HEK293 (cell line): ENCODE measurements around the gene TMEM167B.
A peak's percentile ranks its signal among the peaks of the same experiment; 100 is the strongest.

Experiments
- KLF16 ChIP-seq: fragments of 450-650 bp; formaldehyde crosslinking; IDR thresholded peaks from 2 replicates; pipeline ENCODE4 v1.5.1; 2017; ENCODE audit warnings: missing biosample characterization, missing genetic modification characterization
- SCRT2 ChIP-seq: fragments of 450-650 bp; formaldehyde crosslinking; IDR thresholded peaks from 2 replicates; pipeline ENCODE4 v1.5.1; 2016; ENCODE audit warnings: missing biosample characterization, missing genetic modification characterization
- SP2 ChIP-seq: fragments of 450-650 bp; formaldehyde crosslinking; IDR thresholded peaks from 2 replicates; pipeline ENCODE4 v1.5.1; 2016; ENCODE audit warnings: missing biosample characterization, missing genetic modification characterization
- ZNF184 ChIP-seq: fragments of 450-650 bp; IDR thresholded peaks from 2 replicates; pipeline ENCODE4 v1.5.1; 2018; ENCODE audit warnings: missing biosample characterization, mild to moderate bottlenecking, missing genetic modification characterization
- ZNF404 ChIP-seq: fragments of 450-650 bp; formaldehyde crosslinking; IDR thresholded peaks from 2 replicates; pipeline ENCODE4 v1.5.1; 2017; ENCODE audit warnings: missing biosample characterization, missing genetic modification characterization
- ZNF426 ChIP-seq: fragments of 450-650 bp; formaldehyde crosslinking; IDR thresholded peaks from 2 replicates; pipeline ENCODE4 v1.5.1; 2017; ENCODE audit warnings: missing biosample characterization, missing genetic modification characterization, mild to moderate bottlenecking, inconsistent platforms, moderate library complexity
- ZNF514 ChIP-seq: fragments of 450-650 bp; formaldehyde crosslinking; IDR thresholded peaks from 2 replicates; pipeline ENCODE4 v1.5.1; 2016; ENCODE audit warnings: missing biosample characterization, missing genetic modification characterization
- ZNF544 ChIP-seq: fragments of 450-650 bp; formaldehyde crosslinking; IDR thresholded peaks from 2 replicates; pipeline ENCODE4 v1.5.0; 2017; ENCODE audit warnings: missing biosample characterization, missing genetic modification characterization
- ZNF747 ChIP-seq: fragments of 450-650 bp; formaldehyde crosslinking; IDR thresholded peaks from 2 replicates; pipeline ENCODE4 v1.5.1; 2016; ENCODE audit warnings: missing biosample characterization, missing genetic modification characterization
- ZNF791 ChIP-seq: fragments of 450-650 bp; formaldehyde crosslinking; IDR thresholded peaks from 2 replicates; pipeline ENCODE4 v1.5.1; 2016; ENCODE audit warnings: missing biosample characterization, missing genetic modification characterization
- TF ChIP-seq, protein P1 (sequence below): fragments of 450-650 bp; formaldehyde crosslinking; conservative IDR thresholded peaks from 2 replicates; pipeline ENCODE4 v1.5.1; 2016; ENCODE audit warnings: low read depth, missing biosample characterization, missing genetic modification characterization
- TF ChIP-seq, protein P2 (sequence below): sonication (generic); formaldehyde crosslinking; IDR thresholded peaks from 2 replicates; pipeline ENCODE4 v1.8.1; 2022; ENCODE audit warnings: mild to moderate bottlenecking, moderate library complexity, missing genetic modification reagents
- TF ChIP-seq, protein P3 (sequence below): fragments of 450-650 bp; formaldehyde crosslinking; IDR thresholded peaks from 2 replicates; pipeline ENCODE4 v1.5.1; 2016; ENCODE audit warnings: missing biosample characterization, missing genetic modification characterization
- TF ChIP-seq, protein P4 (sequence below): fragments of 450-650 bp; formaldehyde crosslinking; IDR thresholded peaks from 2 replicates; pipeline ENCODE4 v1.5.1; 2016; ENCODE audit warnings: missing biosample characterization, missing genetic modification characterization

Gene TMEM167B

DNA sequence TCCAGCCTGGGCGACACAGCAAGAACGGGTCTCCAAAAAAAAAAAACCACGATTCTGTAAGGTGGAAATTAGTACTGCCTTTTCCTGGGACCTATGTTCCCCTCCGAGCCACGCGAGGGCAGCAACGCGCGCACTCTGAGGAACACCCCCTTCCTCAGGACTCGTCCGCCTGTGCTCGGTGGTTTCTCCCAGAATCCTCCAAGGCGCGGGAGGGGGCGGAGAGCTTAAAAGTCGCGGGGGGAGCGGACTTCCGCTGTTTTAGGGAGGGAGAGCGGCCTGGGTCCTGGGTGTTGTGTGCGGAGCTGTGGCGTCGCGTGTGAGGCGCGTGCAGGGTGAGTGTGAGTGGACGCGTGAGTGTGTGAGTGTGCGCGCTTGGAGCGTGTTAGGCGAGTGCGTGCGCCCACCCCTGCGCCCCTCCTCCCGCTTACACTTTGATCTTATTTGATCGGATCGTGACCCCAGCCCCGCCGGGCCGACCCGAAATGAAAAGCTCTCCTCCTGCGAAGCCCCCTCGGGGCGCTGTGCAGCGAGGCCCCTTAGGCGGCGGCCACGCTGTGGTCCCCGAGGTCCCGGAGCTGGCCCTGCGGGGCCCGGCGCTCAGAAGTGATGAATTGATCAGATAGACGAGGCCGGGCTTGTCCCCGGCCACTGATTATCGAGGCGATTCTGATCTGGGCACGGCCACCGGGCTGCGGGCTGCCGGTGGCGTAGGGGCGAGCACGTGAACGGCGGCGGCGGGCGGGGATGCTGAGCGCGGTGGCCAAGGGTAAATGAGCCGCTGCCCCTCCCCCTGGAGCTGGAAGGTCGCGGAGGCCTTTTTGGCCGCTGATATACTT, 9.6 kb downstream of the TMEM167B start (continued):
- TF ChIP-seq ZNF514 (tag by site-specific recombination) (no peak), ZNF747 (no peak), KLF16 (peak; percentile 95), SCRT2 (tag by site-specific recombination) (peak; percentile 61; the same call in 1 of the 2 replicates), ZNF184 (tag by site-specific recombination) (no peak), ZNF791 (no peak; the same call in 1 of the 2 replicates), ZNF544 (no peak), ZNF404 (tag by site-specific recombination) (0 out of 2 replicates have a peak, but pooled peaks have one; percentile 36), SP2 (peak; percentile 83), ZNF426 (tag by site-specific recombination) (no peak; the same call in 1 of the 2 replicates)
- TF ChIP-seq, protein P1, sequence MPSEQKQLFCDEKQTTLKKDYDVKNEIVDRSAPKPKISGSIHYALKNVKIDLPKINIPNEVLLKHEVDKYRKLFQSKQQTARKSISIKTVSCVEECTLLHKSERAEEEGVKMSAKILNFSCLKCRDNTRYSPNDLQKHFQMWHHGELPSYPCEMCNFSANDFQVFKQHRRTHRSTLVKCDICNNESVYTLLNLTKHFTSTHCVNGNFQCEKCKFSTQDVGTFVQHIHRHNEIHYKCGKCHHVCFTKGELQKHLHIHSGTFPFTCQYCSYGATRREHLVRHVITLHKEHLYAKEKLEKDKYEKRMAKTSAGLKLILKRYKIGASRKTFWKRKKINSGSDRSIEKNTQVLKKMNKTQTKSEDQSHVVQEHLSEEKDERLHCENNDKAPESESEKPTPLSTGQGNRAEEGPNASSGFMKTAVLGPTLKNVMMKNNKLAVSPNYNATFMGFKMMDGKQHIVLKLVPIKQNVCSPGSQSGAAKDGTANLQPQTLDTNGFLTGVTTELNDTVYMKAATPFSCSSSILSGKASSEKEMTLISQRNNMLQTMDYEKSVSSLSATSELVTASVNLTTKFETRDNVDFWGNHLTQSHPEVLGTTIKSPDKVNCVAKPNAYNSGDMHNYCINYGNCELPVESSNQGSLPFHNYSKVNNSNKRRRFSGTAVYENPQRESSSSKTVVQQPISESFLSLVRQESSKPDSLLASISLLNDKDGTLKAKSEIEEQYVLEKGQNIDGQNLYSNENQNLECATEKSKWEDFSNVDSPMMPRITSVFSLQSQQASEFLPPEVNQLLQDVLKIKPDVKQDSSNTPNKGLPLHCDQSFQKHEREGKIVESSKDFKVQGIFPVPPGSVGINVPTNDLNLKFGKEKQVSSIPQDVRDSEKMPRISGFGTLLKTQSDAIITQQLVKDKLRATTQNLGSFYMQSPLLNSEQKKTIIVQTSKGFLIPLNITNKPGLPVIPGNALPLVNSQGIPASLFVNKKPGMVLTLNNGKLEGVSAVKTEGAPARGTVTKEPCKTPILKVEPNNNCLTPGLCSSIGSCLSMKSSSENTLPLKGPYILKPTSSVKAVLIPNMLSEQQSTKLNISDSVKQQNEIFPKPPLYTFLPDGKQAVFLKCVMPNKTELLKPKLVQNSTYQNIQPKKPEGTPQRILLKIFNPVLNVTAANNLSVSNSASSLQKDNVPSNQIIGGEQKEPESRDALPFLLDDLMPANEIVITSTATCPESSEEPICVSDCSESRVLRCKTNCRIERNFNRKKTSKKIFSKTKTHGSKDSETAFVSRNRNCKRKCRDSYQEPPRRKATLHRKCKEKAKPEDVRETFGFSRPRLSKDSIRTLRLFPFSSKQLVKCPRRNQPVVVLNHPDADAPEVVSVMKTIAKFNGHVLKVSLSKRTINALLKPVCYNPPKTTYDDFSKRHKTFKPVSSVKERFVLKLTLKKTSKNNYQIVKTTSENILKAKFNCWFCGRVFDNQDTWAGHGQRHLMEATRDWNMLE: peak; percentile 67
- TF ChIP-seq, protein P2, sequence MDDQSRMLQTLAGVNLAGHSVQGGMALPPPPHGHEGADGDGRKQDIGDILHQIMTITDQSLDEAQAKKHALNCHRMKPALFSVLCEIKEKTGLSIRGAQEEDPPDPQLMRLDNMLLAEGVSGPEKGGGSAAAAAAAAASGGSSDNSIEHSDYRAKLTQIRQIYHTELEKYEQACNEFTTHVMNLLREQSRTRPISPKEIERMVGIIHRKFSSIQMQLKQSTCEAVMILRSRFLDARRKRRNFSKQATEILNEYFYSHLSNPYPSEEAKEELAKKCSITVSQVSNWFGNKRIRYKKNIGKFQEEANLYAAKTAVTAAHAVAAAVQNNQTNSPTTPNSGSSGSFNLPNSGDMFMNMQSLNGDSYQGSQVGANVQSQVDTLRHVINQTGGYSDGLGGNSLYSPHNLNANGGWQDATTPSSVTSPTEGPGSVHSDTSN (CRISPR knock-in tag): no peak; the same call in 1 of the 2 replicates
- TF ChIP-seq, protein P3, sequence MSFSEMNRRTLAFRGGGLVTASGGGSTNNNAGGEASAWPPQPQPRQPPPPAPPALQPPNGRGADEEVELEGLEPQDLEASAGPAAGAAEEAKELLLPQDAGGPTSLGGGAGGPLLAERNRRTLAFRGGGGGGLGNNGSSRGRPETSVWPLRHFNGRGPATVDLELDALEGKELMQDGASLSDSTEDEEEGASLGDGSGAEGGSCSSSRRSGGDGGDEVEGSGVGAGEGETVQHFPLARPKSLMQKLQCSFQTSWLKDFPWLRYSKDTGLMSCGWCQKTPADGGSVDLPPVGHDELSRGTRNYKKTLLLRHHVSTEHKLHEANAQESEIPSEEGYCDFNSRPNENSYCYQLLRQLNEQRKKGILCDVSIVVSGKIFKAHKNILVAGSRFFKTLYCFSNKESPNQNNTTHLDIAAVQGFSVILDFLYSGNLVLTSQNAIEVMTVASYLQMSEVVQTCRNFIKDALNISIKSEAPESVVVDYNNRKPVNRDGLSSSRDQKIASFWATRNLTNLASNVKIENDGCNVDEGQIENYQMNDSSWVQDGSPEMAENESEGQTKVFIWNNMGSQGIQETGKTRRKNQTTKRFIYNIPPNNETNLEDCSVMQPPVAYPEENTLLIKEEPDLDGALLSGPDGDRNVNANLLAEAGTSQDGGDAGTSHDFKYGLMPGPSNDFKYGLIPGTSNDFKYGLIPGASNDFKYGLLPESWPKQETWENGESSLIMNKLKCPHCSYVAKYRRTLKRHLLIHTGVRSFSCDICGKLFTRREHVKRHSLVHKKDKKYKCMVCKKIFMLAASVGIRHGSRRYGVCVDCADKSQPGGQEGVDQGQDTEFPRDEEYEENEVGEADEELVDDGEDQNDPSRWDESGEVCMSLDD (tag by site-specific recombination): peak; percentile 86
- TF ChIP-seq, protein P4, sequence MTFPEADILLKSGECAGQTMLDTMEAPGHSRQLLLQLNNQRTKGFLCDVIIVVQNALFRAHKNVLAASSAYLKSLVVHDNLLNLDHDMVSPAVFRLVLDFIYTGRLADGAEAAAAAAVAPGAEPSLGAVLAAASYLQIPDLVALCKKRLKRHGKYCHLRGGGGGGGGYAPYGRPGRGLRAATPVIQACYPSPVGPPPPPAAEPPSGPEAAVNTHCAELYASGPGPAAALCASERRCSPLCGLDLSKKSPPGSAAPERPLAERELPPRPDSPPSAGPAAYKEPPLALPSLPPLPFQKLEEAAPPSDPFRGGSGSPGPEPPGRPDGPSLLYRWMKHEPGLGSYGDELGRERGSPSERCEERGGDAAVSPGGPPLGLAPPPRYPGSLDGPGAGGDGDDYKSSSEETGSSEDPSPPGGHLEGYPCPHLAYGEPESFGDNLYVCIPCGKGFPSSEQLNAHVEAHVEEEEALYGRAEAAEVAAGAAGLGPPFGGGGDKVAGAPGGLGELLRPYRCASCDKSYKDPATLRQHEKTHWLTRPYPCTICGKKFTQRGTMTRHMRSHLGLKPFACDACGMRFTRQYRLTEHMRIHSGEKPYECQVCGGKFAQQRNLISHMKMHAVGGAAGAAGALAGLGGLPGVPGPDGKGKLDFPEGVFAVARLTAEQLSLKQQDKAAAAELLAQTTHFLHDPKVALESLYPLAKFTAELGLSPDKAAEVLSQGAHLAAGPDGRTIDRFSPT (tag by site-specific recombination): no peak; the same call in 1 of the 2 replicates
